ENCODE measurements around the gene VPS13D. TPM values are rescaled to one million over a fixed set of nuclear protein-coding genes. Genes with fewer than 3 reads are reported as not detected.
"Not testable (repeated sequence)": the region's sequence is repeated elsewhere in the genome, so short reads cannot be mapped to it uniquely, and the experiment has no call there.

VPS13D gene
- total RNA-seq, 2 donors from 2014 or later = 70.1 to 129 TPM

DNA sequence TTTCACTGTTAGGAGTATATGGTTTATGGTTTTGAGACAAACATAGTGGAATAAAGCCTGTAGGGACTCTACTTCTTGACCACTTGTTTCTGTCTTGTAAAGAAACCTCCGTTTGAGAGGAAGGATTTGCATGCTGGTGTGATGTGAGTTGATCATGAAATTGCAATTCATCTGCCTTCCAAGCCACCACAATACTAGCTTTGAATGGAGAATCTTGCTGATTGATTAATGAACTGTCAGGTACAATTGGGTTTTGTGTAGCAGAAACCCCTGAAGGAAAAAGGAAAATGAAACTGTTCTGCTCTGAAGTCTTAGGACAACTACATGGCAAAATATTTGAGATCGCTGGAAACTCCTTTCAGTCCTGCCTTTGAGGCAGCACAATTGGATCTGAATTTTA, 90.7 kb downstream of the VPS13D start:
- no peak overlapping the region for H3K27ac ChIP-seq
- no peaks in the 10 kb centered on the region for H3K9me3 ChIP-seq
- H3K36me3 ChIP-seq = peaks cover 33% of the 10 kb centered on the region
- H3K4me1 ChIP-seq (ENCODE audit: control insufficient read depth in 1 of 2, low read depth in 2 of 2) = peaks cover 7 to 14% of the 10 kb centered on the region in 2 donors
- ATAC-seq (ENCODE audit: insufficient number of reproducible peaks, low FRiP score, low read depth) (no peak), DNase-seq (ENCODE audit: low spot score) (no peak)
- no peak overlapping the region for H3K4me3 ChIP-seq
- H3K27me3 ChIP-seq (replicated peaks; ENCODE audit: insufficient read depth) = no peaks in the 10 kb centered on the region
- TF ChIP-seq CTCF (IDR thresholded peaks at IDR 0.05) = no peak

DNA sequence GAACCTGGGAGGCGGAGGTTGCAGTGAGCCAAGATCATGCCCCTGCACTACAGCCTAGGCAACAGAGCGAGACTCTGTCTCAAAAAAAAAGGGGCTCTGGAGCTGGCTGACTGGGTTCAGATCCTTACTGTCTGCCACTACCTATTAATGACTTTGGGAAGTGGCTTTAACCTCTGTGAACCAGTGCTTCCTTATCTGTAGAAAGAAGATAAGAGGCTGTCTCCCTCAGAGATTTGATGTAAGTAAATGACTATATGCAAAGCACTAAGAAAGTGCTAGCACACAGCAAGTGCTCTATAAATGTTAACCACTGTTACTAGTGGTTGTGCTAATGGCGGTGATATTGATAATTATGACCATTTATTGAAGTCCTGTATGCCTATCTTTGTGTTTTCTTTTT, 94.6 kb downstream of the VPS13D start:
- no peak for ATAC-seq (ENCODE audit: insufficient number of reproducible peaks, low FRiP score, low read depth)
- no peak for TF ChIP-seq CTCF (IDR thresholded peaks at IDR 0.05)
- Histone ChIP-seq H3K9me3 (no peaks in the 10 kb centered on the region), H3K36me3 (peaks cover 26% of the 10 kb centered on the region), H3K4me1 (ENCODE audit: control insufficient read depth in 1 of 2, low read depth in 2 of 2) (no peaks in the 10 kb centered on the region), H3K4me3 (no peak overlapping the region), H3K27me3 (replicated peaks; ENCODE audit: insufficient read depth) (no peaks in the 10 kb centered on the region), H3K27ac (no peak overlapping the region)
- no peak for DNase-seq (ENCODE audit: low spot score)

DNA sequence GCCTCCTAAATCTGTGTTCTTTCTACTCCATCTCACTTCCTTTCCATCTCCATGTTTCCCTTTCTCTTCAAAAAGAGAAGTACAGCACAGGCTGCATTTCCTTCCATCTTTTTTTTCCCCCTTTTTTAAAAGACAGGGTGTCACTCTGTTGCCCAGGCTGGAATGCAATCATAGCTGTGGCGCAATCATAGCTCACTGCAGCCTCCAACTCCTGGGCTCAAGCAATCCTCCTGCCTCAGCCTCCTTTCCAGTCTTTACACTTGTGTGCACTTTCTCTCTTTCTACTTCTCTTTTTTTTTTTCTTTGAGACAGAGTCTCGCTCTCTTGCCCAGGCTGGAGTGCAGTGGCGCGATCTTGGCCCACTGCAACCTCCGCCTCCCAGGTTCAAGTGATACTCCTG, 95.1 kb downstream of the VPS13D start:
- ATAC-seq (ENCODE audit: insufficient number of reproducible peaks, low FRiP score, low read depth); H3K27ac ChIP-seq: not testable (repeated sequence)
- H3K36me3 ChIP-seq = peaks cover 26% of the 10 kb centered on the region

GRCh38 chr1:12326986-12327385, 97.2 kb downstream of the VPS13D start:
- TF ChIP-seq CTCF (IDR thresholded peaks at IDR 0.05) = no peak
- no peak for ATAC-seq (ENCODE audit: insufficient number of reproducible peaks, low FRiP score, low read depth)
- no peaks in the 10 kb centered on the region for H3K4me1 ChIP-seq (ENCODE audit: control insufficient read depth in 1 of 2, low read depth in 2 of 2)
- H3K9me3 ChIP-seq = no peaks in the 10 kb centered on the region
- DNase-seq (ENCODE audit: low spot score) = no peak
- H3K27me3 ChIP-seq (replicated peaks; ENCODE audit: insufficient read depth) = no peaks in the 10 kb centered on the region
- H3K4me3 ChIP-seq = no peak overlapping the region
- no peak overlapping the region for H3K27ac ChIP-seq
- peaks cover 26% of the 10 kb centered on the region for H3K36me3 ChIP-seq

More for the DNA sequence above, 95.1 kb downstream of the VPS13D start:
- H3K4me3 ChIP-seq; H3K9me3 ChIP-seq; DNase-seq (ENCODE audit: low spot score); H3K4me1 ChIP-seq (ENCODE audit: control insufficient read depth in 1 of 2, low read depth in 2 of 2); H3K27me3 ChIP-seq (replicated peaks; ENCODE audit: insufficient read depth): not testable (repeated sequence)

DNA sequence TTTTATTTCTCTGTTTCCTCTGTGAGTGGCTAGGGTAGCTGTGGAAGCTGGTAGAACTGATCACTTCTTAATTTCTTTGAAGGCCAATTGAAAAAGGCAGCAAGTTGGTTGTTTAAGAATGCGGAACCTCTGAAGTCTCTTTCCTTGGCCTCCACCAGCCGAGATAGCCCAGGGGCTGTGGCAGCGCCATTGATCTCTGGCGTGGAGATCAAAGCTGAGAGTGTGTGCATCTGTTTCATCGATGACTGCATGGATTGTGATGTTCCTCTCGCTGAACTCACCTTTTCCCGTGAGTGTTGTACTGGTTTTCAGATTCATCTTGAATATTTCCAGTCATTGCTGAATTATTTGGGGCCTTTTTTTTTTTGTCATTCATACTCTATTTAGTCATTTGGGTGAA, 97.7 kb downstream of the VPS13D start:
- no peak overlapping the region for H3K27ac ChIP-seq
- no peaks in the 10 kb centered on the region for H3K9me3 ChIP-seq

More for the DNA sequence above, 97.7 kb downstream of the VPS13D start:
- no peak for DNase-seq (ENCODE audit: low spot score)
- Histone ChIP-seq H3K36me3 (peaks cover 26% of the 10 kb centered on the region), H3K27me3 (replicated peaks; ENCODE audit: insufficient read depth) (no peaks in the 10 kb centered on the region), H3K4me3 (no peak overlapping the region), H3K4me1 (ENCODE audit: control insufficient read depth in 1 of 2, low read depth in 2 of 2) (no peaks in the 10 kb centered on the region)
- ATAC-seq (ENCODE audit: insufficient number of reproducible peaks, low FRiP score, low read depth) = no peak
- no peak for TF ChIP-seq CTCF (IDR thresholded peaks at IDR 0.05)

Data from thoracic aorta (tissue), 2 donors.